GM12892 (cell line): ENCODE data around the gene RPL13.

Experiments
- POLR2A ChIP-seq: IDR thresholded peaks from 2 replicates; pipeline ENCODE4 v1.6.1; 2011; ENCODE audit warnings: low read depth, low read length, control low read depth
- POLR2AphosphoS5 ChIP-seq: IDR thresholded peaks from 2 replicates; pipeline ENCODE4 v1.6.1; 2011; ENCODE audit warnings: low read depth, low read length, control low read depth

- TF ChIP-seq POLR2AphosphoS5 (no peak), POLR2A (no peak)
Observed at GRCh38 chr16:89613954-89614459, 53.5 kb downstream of the RPL13 start.
